ENCODE results near the gene CCR2. TPM values are rescaled to one million over a fixed set of nuclear protein-coding genes. Genes with fewer than 3 reads are reported as not detected.

Gene CCR2
- polyA plus RNA-seq, 3 donors, result 20.5 to 181 (median 145) TPM

GRCh38 chr3:46337911-46338310, 16.0 kb upstream of the CCR2 start:
- Histone ChIP-seq H4K20me1 (ENCODE audit: insufficient read depth, low read length) (no peaks in the 10 kb centered on the region), H3K79me2 (ENCODE audit: insufficient read depth, low read length) (no peaks in the 10 kb centered on the region), H3K27ac (ENCODE audit: low read depth in 1 of 2, low read length in 2 of 2) (no peak overlapping the region), H2AFZ (ENCODE audit: insufficient read depth, low read depth, low read length, poor library complexity, severe bottlenecking) (no peak overlapping the region), H3K9me3 (replicated peaks in 1 of 2; ENCODE audit: control insufficient read depth in 1 of 2, insufficient read depth in 1 of 2, low read length in 2 of 2) (peaks cover 19 to 23% of the 10 kb centered on the region in 2 donors), H3K36me3 (replicated peaks in 1 of 2; ENCODE audit: control insufficient read depth in 1 of 2, insufficient read depth in 2 of 2, low read length in 2 of 2) (peaks cover 0 to 12% of the 10 kb centered on the region in 2 donors), H3K4me2 (replicated peaks; ENCODE audit: extremely low read depth, low read length, poor library complexity, severe bottlenecking) (no peak overlapping the region), H3K9ac (ENCODE audit: insufficient read depth, low read length, poor library complexity, severe bottlenecking) (no peak overlapping the region), H3K27me3 (ENCODE audit: control insufficient read depth in 2 of 2, insufficient read depth in 2 of 2, low read length in 2 of 2) (no peaks in the 10 kb centered on the region), H3K4me1 (ENCODE audit: control insufficient read depth in 1 of 2, insufficient read depth in 2 of 2, low read length in 2 of 2) (peaks cover 0 to 13% of the 10 kb centered on the region in 2 donors), H3K4me3 (replicated peaks in 1 of 3; ENCODE audit: low read depth in 2 of 3, low read length in 3 of 3) (no peak overlapping the region)
- no peaks in the 10 kb centered on the region for H3K27me3 Mint-ChIP-seq (ENCODE audit: low read depth in 3 of 3)
- H3K4me3 Mint-ChIP-seq, result no peak overlapping the region
- H3K27ac Mint-ChIP-seq, result no peak overlapping the region
- peaks cover 22 to 26% (median 24%) of the 10 kb centered on the region in 7 donors for H3K9me3 Mint-ChIP-seq
- DNase-seq, result no peak
- peaks cover 14% of the 10 kb centered on the region for H3K4me1 Mint-ChIP-seq
- peaks cover 6 to 17% of the 10 kb centered on the region in 2 donors for H3K36me3 Mint-ChIP-seq
- intact Hi-C loops (cut with micrococcal nuclease), result no loop called here
- TF ChIP-seq CTCF (IDR thresholded peaks at IDR 0.05), result no peak

- no peaks in the 10 kb centered on the region for H4K20me1 ChIP-seq (ENCODE audit: insufficient read depth, low read length)
- H3K4me3 ChIP-seq (replicated peaks in 1 of 3; ENCODE audit: low read depth in 2 of 3, low read length in 3 of 3), result no peak overlapping the region
- no peak overlapping the region for H3K9ac ChIP-seq (ENCODE audit: insufficient read depth, low read length, poor library complexity, severe bottlenecking)
- H3K4me1 ChIP-seq (ENCODE audit: control insufficient read depth in 1 of 2, insufficient read depth in 2 of 2, low read length in 2 of 2), result peaks cover 0 to 6% of the 10 kb centered on the region in 2 donors
- H2AFZ ChIP-seq (ENCODE audit: insufficient read depth, low read depth, low read length, poor library complexity, severe bottlenecking), result no peak overlapping the region
- H3K79me2 ChIP-seq (ENCODE audit: insufficient read depth, low read length), result no peaks in the 10 kb centered on the region
- Mint-ChIP-seq H3K36me3 (peaks cover 6 to 17% of the 10 kb centered on the region in 2 donors), H3K27me3 (ENCODE audit: low read depth in 3 of 3) (no peaks in the 10 kb centered on the region), H3K4me1 (peaks cover 6% of the 10 kb centered on the region), H3K27ac (no peak overlapping the region), H3K4me3 (no peak overlapping the region), H3K9me3 (peaks cover 22 to 26% (median 24%) of the 10 kb centered on the region in 7 donors)
- H3K9me3 ChIP-seq (replicated peaks in 1 of 2; ENCODE audit: control insufficient read depth in 1 of 2, insufficient read depth in 1 of 2, low read length in 2 of 2), result peaks cover 19 to 23% of the 10 kb centered on the region in 2 donors
- H3K27me3 ChIP-seq (ENCODE audit: control insufficient read depth in 2 of 2, insufficient read depth in 2 of 2, low read length in 2 of 2), result no peaks in the 10 kb centered on the region
- no peak for TF ChIP-seq CTCF (IDR thresholded peaks at IDR 0.05)
- 100% methylated on average over 1 of the region's 1 CpG for WGBS (ENCODE audit: insufficient coverage)
- intact Hi-C loops (cut with micrococcal nuclease), result no loop called here
- no peak for DNase-seq
- no peak overlapping the region for H3K4me2 ChIP-seq (replicated peaks; ENCODE audit: extremely low read depth, low read length, poor library complexity, severe bottlenecking)
- H3K27ac ChIP-seq (ENCODE audit: low read depth in 1 of 2, low read length in 2 of 2), result no peak overlapping the region
- peaks cover 0 to 12% of the 10 kb centered on the region in 2 donors for H3K36me3 ChIP-seq (replicated peaks in 1 of 2; ENCODE audit: control insufficient read depth in 1 of 2, insufficient read depth in 2 of 2, low read length in 2 of 2)
These were observed 15.1 kb upstream of the CCR2 start for GRCh38 chr3:46338840-46339239.

All from CD14-positive monocyte (primary cell).